ENCODE data around the gene SREBF2.

The SREBF2 gene

DNA sequence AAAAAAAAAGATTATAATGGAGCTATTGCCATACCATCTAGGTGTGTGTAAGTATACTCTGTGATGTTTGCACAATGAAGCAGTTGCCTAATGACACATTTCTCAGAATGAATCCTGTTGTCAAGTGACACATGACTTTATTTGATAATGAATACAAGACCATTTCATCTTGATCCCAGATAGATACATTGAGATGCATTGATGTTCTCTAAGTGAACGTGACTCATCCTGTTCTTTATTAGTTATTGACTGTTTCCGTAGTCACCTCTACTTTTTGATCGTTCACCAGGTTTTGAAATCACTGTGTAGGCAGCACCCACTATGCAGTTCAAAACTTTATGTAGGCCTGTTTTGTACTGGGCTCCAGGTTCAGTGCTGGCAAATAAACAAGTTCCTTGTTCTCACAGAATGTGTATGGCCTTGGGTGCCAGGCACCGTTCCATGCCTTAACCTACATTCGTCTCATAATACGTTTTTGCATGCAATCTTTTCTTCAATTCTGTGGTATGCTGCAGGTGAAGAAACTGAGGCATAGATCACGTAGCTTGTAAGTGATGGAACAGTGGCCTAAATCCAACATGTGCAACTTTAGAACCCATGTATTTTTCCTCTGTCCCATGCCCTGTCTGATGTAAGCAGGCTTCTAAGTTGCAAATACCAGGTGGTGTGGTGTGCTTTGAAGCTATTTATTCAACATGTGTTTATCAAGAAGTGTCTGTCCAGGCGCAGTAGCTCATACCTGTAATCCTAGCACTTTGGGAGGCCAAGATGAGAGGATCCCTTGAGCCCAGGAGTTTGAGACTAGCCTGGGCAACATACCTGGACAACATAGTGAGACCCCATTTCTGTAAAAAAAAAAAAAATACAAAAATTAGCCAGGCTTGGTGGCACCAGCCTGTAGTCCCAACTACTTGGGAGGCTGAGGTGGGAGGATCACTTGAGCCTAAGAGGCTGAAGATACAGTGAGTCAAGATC, 10.4 kb downstream of the SREBF2 start:
- DNase-seq (ENCODE audit: insufficient read length, low spot score) (no peak), FAIRE-seq (no peak)
- TF ChIP-seq, protein P1, sequence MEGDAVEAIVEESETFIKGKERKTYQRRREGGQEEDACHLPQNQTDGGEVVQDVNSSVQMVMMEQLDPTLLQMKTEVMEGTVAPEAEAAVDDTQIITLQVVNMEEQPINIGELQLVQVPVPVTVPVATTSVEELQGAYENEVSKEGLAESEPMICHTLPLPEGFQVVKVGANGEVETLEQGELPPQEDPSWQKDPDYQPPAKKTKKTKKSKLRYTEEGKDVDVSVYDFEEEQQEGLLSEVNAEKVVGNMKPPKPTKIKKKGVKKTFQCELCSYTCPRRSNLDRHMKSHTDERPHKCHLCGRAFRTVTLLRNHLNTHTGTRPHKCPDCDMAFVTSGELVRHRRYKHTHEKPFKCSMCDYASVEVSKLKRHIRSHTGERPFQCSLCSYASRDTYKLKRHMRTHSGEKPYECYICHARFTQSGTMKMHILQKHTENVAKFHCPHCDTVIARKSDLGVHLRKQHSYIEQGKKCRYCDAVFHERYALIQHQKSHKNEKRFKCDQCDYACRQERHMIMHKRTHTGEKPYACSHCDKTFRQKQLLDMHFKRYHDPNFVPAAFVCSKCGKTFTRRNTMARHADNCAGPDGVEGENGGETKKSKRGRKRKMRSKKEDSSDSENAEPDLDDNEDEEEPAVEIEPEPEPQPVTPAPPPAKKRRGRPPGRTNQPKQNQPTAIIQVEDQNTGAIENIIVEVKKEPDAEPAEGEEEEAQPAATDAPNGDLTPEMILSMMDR (IDR thresholded peaks at IDR 0.05; ENCODE audit: insufficient read depth, missing control alignments) = no peak

- DNase-seq (ENCODE audit: insufficient read length, low spot score) = no peak
Measured at GRCh38 chr22:41844036-41844435, 11.1 kb downstream of the SREBF2 start.

DNA sequence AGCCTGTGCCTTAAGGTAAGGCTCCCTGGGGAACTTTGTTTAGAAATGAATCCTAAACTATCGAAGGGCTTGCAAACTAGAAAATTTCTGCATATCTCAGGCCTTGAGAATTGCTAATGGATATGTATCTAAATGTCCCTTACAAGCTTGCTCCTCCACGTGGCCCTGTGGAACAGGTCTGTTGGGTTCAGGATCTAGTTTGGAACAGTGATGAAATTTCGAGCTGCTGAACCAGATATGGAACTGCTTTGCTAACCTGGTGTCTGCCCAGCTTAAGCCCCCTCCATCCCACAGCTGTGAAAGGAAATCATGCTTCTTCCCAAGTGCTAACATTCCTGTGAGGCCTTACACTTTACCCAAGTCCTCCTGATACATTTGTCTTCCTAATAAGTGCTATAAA, 11.6 kb downstream of the SREBF2 start:
- FAIRE-seq = no peak
- no peak for DNase-seq (ENCODE audit: insufficient read length, low spot score)
- TF ChIP-seq, protein P1 (IDR thresholded peaks at IDR 0.05; ENCODE audit: insufficient read depth, missing control alignments) = no peak

More at GRCh38 chr22:41844036-41844435, 11.1 kb downstream of the SREBF2 start:
- FAIRE-seq = no peak
- TF ChIP-seq, protein P1 (IDR thresholded peaks at IDR 0.05; ENCODE audit: insufficient read depth, missing control alignments) = no peak

GRCh38 chr22:41845380-41846267, 12.7 kb downstream of the SREBF2 start:
- TF ChIP-seq, protein P1 (IDR thresholded peaks at IDR 0.05; ENCODE audit: insufficient read depth, missing control alignments) = no peak
- FAIRE-seq (no peak), DNase-seq (ENCODE audit: insufficient read length, low spot score) (no peak)

- no peak for DNase-seq (ENCODE audit: insufficient read length, low spot score)
- TF ChIP-seq, protein P1 (IDR thresholded peaks at IDR 0.05; ENCODE audit: insufficient read depth, missing control alignments) = no peak
- FAIRE-seq = no peak
Measured at GRCh38 chr22:41846268-41846987, 13.5 kb downstream of the SREBF2 start.

GRCh38 chr22:41847300-41847699, 14.4 kb downstream of the SREBF2 start:
- FAIRE-seq = no peak
- DNase-seq (ENCODE audit: insufficient read length, low spot score) = no peak

More at GRCh38 chr22:41847300-41847699, 14.4 kb downstream of the SREBF2 start:
- TF ChIP-seq, protein P1 (IDR thresholded peaks at IDR 0.05; ENCODE audit: insufficient read depth, missing control alignments) = no peak

Measured in D721Med (cell line).